ENCODE data around the gene DAAM1.

The DAAM1 gene

DNA sequence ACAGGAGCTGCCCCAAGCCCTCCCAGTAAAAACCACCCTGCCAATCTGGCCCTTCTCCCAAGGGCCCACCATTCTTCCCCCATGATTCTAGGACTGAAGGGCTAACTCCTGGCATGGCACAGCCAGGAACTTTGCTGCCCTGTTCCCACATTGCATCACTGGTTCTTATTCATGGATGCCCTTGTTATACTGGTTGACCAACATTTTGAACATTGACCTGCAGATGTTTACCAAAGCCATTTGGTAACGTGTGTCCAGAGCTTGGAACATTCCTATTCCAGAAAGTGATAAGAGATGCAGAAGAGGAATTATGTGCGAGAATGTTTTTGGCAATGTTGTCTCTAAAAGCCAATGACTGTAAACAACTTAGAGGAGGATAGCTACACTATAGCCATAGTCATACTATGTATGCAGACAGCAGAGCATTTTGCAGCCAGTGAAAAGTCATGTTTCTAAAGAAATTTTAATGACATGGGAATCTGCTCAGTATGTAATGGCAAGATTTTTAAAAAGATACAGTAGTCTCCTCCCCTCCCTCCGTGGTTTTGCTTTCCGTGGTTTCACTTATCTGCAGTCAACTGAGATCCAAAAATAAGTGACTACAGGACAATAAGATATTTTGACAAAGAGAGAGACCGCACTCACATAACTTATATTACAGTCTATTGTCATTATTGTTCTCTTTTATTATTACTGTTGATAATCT lies 108.8 kb downstream of the DAAM1 start:
- Histone ChIP-seq H3K27ac (no peak overlapping the region), H3K27me3 (ENCODE audit: control insufficient read depth, insufficient read depth, low read length) (no peaks in the 10 kb centered on the region), H2AFZ (no peak overlapping the region), H3K4me3 (ENCODE audit: low read depth, low read length) (no peak overlapping the region), H3K79me2 (peaks cover 13% of the 10 kb centered on the region), H3K9ac (no peak overlapping the region), H3K36me3 (ENCODE audit: control insufficient read depth, insufficient read depth, low read length) (no peaks in the 10 kb centered on the region), H3K9me3 (ENCODE audit: control insufficient read depth, low read length) (no peaks in the 10 kb centered on the region), H3K4me1 (peaks cover 58% of the 10 kb centered on the region), H3K4me2 (ENCODE audit: low read length) (no peak overlapping the region)
- TF ChIP-seq, protein P1, sequence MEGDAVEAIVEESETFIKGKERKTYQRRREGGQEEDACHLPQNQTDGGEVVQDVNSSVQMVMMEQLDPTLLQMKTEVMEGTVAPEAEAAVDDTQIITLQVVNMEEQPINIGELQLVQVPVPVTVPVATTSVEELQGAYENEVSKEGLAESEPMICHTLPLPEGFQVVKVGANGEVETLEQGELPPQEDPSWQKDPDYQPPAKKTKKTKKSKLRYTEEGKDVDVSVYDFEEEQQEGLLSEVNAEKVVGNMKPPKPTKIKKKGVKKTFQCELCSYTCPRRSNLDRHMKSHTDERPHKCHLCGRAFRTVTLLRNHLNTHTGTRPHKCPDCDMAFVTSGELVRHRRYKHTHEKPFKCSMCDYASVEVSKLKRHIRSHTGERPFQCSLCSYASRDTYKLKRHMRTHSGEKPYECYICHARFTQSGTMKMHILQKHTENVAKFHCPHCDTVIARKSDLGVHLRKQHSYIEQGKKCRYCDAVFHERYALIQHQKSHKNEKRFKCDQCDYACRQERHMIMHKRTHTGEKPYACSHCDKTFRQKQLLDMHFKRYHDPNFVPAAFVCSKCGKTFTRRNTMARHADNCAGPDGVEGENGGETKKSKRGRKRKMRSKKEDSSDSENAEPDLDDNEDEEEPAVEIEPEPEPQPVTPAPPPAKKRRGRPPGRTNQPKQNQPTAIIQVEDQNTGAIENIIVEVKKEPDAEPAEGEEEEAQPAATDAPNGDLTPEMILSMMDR (IDR thresholded peaks at IDR 0.05) = no peak

DNA sequence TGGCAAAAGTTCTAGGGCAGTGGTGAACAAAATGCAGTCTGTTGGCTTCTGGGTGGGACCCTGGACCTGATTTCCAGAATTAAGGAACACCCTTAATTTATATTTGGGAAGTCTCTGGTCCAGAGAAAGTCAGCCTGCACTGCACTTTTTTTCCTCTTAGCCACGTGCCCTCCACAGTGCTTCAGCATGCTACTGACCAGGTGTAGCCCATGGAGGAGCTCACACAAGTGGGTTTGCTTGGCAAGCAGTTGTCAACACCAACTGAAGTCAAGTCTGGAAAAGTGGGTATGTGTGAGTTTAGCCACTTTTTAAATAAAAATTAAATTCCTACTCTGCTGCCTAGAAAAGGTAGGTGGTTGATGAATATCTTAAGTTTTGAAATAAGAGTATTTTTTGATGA lies 111.3 kb downstream of the DAAM1 start:
- no peak overlapping the region for H2AFZ ChIP-seq

DNA sequence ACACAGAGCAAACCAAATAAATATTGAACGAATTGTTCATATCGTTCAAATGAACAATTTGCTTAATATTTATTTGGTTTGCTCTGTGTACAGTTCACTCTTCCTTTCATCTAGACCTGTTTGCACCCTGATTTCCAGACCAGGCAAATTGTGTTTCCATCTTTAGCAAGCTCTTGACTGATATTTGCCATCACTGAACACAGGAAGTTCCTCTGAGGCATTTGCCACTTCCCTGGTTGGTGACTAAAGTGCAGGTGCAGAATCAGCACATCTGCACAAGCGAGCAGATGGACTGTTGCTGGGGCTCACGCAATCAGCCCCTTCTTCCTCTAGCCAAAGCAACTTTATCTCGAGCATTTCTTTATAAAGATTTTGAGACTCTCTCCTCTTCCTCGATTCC lies 112.9 kb downstream of the DAAM1 start:
- H2AFZ ChIP-seq = peak overlapping the region; percentile 5
- H3K4me3 ChIP-seq (ENCODE audit: low read depth, low read length) = no peak overlapping the region
- no peak overlapping the region for H3K4me2 ChIP-seq (ENCODE audit: low read length)
- no peak overlapping the region for H3K27ac ChIP-seq
- H3K9ac ChIP-seq = no peak overlapping the region
- TF ChIP-seq, protein P1 (IDR thresholded peaks at IDR 0.05) = no peak
- peaks cover 20% of the 10 kb centered on the region for H3K79me2 ChIP-seq
- H3K27me3 ChIP-seq (ENCODE audit: control insufficient read depth, insufficient read depth, low read length) = no peaks in the 10 kb centered on the region
- peaks cover 51% of the 10 kb centered on the region for H3K4me1 ChIP-seq
- H3K36me3 ChIP-seq (ENCODE audit: control insufficient read depth, insufficient read depth, low read length) = no peaks in the 10 kb centered on the region
- no peaks in the 10 kb centered on the region for H3K9me3 ChIP-seq (ENCODE audit: control insufficient read depth, low read length)

More for the DNA sequence above, 111.3 kb downstream of the DAAM1 start:
- Histone ChIP-seq H3K9ac (no peak overlapping the region), H3K79me2 (peaks cover 20% of the 10 kb centered on the region), H3K27ac (peak overlapping the region; percentile 17), H3K27me3 (ENCODE audit: control insufficient read depth, insufficient read depth, low read length) (no peaks in the 10 kb centered on the region), H3K9me3 (ENCODE audit: control insufficient read depth, low read length) (no peaks in the 10 kb centered on the region), H3K4me3 (ENCODE audit: low read depth, low read length) (no peak overlapping the region), H3K36me3 (ENCODE audit: control insufficient read depth, insufficient read depth, low read length) (no peaks in the 10 kb centered on the region), H3K4me2 (ENCODE audit: low read length) (peak overlapping the region; percentile 18), H3K4me1 (peaks cover 55% of the 10 kb centered on the region)
- TF ChIP-seq, protein P1 (IDR thresholded peaks at IDR 0.05) = no peak

DNA sequence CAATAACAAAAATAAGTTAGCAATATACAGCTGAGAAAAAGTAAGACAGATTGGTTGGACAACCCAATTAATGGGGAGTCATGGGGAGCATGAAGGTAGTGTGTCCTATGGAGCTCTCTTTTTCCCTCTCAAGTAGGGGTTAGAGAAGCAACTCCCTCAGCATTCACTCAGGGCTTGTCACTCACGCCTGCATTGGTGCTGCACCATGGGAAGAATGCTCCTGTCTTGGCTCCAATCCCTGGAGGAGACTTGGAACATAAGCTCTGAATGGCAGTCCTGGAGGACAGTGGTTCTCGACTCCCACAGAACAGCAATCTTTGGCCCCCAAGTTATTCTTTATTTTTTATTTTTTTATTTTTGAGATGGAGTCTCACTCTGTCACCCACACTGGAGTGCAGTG lies 113.8 kb downstream of the DAAM1 start:
- H3K4me2 ChIP-seq (ENCODE audit: low read length) = no peak overlapping the region
- H2AFZ ChIP-seq = no peak overlapping the region
- H3K9ac ChIP-seq = no peak overlapping the region
- peaks cover 47% of the 10 kb centered on the region for H3K4me1 ChIP-seq
- no peak overlapping the region for H3K27ac ChIP-seq
- no peak overlapping the region for H3K4me3 ChIP-seq (ENCODE audit: low read depth, low read length)
- H3K27me3 ChIP-seq (ENCODE audit: control insufficient read depth, insufficient read depth, low read length) = no peaks in the 10 kb centered on the region
- no peaks in the 10 kb centered on the region for H3K36me3 ChIP-seq (ENCODE audit: control insufficient read depth, insufficient read depth, low read length)
- H3K9me3 ChIP-seq (ENCODE audit: control insufficient read depth, low read length) = no peaks in the 10 kb centered on the region
- peaks cover 12% of the 10 kb centered on the region for H3K79me2 ChIP-seq
- TF ChIP-seq, protein P1 (IDR thresholded peaks at IDR 0.05) = no peak

DNA sequence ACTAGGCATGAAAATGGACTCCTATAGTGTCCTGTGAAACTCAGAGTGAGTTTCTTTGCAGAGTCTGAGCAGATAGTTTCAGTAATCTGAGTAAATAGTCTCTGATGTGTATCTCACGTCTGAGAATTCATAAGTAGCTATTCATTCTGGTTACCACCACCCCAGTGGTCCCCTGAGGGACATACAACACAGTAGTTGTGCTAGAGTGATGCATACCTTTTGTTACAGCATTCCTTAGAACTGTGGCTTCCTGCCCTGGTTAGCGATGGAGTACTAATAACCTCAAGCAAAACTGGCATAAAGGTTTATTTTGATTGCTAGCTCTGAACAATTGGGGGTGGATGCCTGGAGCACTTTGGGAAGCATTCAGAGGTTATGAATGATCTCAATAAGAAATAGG lies 114.7 kb downstream of the DAAM1 start:
- Histone ChIP-seq H2AFZ (no peak overlapping the region), H3K36me3 (ENCODE audit: control insufficient read depth, insufficient read depth, low read length) (no peaks in the 10 kb centered on the region), H3K4me3 (ENCODE audit: low read depth, low read length) (no peak overlapping the region), H3K79me2 (peaks cover 12% of the 10 kb centered on the region), H3K27me3 (ENCODE audit: control insufficient read depth, insufficient read depth, low read length) (no peaks in the 10 kb centered on the region), H3K9me3 (ENCODE audit: control insufficient read depth, low read length) (no peaks in the 10 kb centered on the region), H3K4me1 (peaks cover 45% of the 10 kb centered on the region), H3K27ac (no peak overlapping the region), H3K4me2 (ENCODE audit: low read length) (no peak overlapping the region), H3K9ac (no peak overlapping the region)
- TF ChIP-seq, protein P1 (IDR thresholded peaks at IDR 0.05) = no peak
